Suprapubic skin (tissue), 3 donors: ENCODE results near the gene OR7G3.

Experiments used
- POLR2A ChIP-seq, 2 donors: fragments of 450-650 bp; IDR thresholded peaks; one replicate each; pipeline ENCODE4 v1.6.1; 2017; ENCODE audit warnings: antibody characterized with exemption in 2 of 2, mild to moderate bottlenecking in 2 of 2, moderate library complexity in 2 of 2
- TF ChIP-seq, protein P1 (sequence below), 2 donors: fragments of 200-600 bp in 1 of 2; fragments of 450-650 bp in 1 of 2; sonication (generic) in 1 of 2; IDR thresholded peaks; one replicate each; pipeline ENCODE4 v1.5.1; 2016 to 2019; ENCODE audit warnings: antibody characterized with exemption in 2 of 2, mild to moderate bottlenecking in 1 of 2, moderate library complexity in 1 of 2

DNA sequence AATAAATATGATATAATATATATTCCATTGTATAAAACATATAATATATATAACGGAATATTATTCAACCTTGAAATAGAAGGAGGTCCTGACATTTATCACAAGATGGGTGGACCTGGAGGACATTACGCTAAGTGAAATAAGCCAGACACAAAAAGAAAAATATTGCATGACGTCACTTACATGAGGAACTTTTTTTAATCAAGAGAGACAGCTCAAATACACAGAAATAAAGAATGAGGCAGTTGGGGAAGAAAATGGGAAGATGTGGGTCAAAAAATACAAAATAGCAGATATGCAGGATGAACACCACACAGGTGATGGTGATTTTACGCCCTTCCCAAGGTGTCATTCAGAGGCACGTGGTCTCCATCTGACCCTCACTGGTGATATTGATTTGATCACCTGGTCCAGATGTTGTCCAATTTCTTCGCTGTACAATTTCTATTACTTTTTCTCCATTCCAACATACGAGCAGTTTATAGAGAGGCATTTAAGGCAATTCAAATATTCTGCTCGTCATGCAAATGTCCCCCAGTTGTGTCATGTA is 12.9 kb upstream of the OR7G3 start:
- TF ChIP-seq, protein P1, sequence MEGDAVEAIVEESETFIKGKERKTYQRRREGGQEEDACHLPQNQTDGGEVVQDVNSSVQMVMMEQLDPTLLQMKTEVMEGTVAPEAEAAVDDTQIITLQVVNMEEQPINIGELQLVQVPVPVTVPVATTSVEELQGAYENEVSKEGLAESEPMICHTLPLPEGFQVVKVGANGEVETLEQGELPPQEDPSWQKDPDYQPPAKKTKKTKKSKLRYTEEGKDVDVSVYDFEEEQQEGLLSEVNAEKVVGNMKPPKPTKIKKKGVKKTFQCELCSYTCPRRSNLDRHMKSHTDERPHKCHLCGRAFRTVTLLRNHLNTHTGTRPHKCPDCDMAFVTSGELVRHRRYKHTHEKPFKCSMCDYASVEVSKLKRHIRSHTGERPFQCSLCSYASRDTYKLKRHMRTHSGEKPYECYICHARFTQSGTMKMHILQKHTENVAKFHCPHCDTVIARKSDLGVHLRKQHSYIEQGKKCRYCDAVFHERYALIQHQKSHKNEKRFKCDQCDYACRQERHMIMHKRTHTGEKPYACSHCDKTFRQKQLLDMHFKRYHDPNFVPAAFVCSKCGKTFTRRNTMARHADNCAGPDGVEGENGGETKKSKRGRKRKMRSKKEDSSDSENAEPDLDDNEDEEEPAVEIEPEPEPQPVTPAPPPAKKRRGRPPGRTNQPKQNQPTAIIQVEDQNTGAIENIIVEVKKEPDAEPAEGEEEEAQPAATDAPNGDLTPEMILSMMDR (IDR thresholded peaks at IDR 0.05) = no peak
- TF ChIP-seq POLR2A (IDR thresholded peaks at IDR 0.05) = no peak
